Suprapubic skin (tissue), 4 donors: Measurements from ENCODE around the gene SIL1. TPM values are rescaled to one million over a fixed set of nuclear protein-coding genes. Genes with fewer than 3 reads are reported as not detected.
"Not testable (repeated sequence)": the region's sequence is repeated elsewhere in the genome, so short reads cannot be mapped to it uniquely, and the experiment has no call there.

Experiments
- DNase-seq, 2 donors: peaks; one replicate each; pipeline ENCODE4 v3.0.0-alpha.2; 2019; ENCODE audit warnings: low spot score in 2 of 2
- H3K27ac ChIP-seq: fragments of 200-600 bp; sonication (generic); one replicate; pipeline ENCODE4 v1.5.1; 2019
- H3K27me3 ChIP-seq: fragments of 200-600 bp; sonication (generic); one replicate; pipeline ENCODE4 v1.5.1; 2019
- H3K36me3 ChIP-seq: fragments of 200-600 bp; sonication (generic); one replicate; pipeline ENCODE4 v1.5.1; 2019
- H3K4me1 ChIP-seq: fragments of 200-600 bp; sonication (generic); one replicate; pipeline ENCODE4 v1.5.1; 2019
- H3K4me3 ChIP-seq: fragments of 200-600 bp; sonication (generic); one replicate; pipeline ENCODE4 v1.5.1; 2019; ENCODE audit warnings: mild to moderate bottlenecking
- H3K9me3 ChIP-seq: fragments of 200-600 bp; sonication (generic); one replicate; pipeline ENCODE4 v1.5.1; 2019
- EP300 ChIP-seq: sonication (generic); formaldehyde crosslinking; IDR thresholded peaks from one replicate; pipeline ENCODE4 v1.6.1; 2017; ENCODE audit warnings: antibody characterized with exemption
- POLR2A ChIP-seq, 2 donors: fragments of 450-650 bp; IDR thresholded peaks; one replicate each; pipeline ENCODE4 v1.6.1; 2017; ENCODE audit warnings: antibody characterized with exemption in 2 of 2, mild to moderate bottlenecking in 2 of 2, moderate library complexity in 2 of 2
- POLR2AphosphoS5 ChIP-seq, 3 donors: sonication (generic); formaldehyde crosslinking; IDR thresholded peaks; one replicate each; pipeline ENCODE4 v1.6.1; 2017; ENCODE audit warnings: antibody characterized with exemption in 3 of 3
- WGBS: methylation state at CpG from one replicate; pipeline ENCODE4 v1.1.5; 2018; 5-methylcytosine and 5-hydroxymethylcytosine counted together
- total RNA-seq, 4 donors: library from RNA; depleted of rRNA; stranded (reverse); fragments of >200 nt; gene quantifications; one replicate each; pipeline ENCODE4 v1.1.0, GENCODE V29; 2016
- TF ChIP-seq, protein P1 (sequence below), 2 donors: fragments of 200-600 bp in 1 of 2; fragments of 450-650 bp in 1 of 2; sonication (generic) in 1 of 2; IDR thresholded peaks; one replicate each; pipeline ENCODE4 v1.5.1; 2016 to 2019; ENCODE audit warnings: antibody characterized with exemption in 2 of 2, mild to moderate bottlenecking in 1 of 2, moderate library complexity in 1 of 2

The SIL1 gene
- total RNA-seq, 4 donors from 2014 or later = 38.5 to 54.6 (median 41.7) TPM

DNA sequence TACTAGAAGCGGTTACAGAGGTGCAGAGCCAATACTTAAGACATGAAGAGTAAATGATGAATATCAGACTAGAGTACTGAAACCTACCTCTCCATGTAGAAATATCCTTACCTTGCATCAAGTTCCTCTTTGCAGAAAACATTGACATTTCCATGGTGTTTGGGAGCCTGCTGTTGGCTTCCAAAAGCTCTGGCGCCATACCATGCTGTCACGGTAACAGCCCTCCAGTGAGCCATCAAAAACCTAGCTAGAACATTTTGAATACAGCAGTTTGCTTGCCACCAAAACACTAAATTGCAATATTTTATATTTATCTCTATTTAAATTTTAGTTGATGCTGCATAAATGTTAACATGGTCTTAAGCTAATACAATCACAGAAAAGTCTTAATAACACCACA lies 179.0 kb downstream of the SIL1 start:
- Histone ChIP-seq H3K36me3 (peaks cover 24% of the 10 kb centered on the region), H3K27ac (no peak overlapping the region), H3K9me3 (no peaks in the 10 kb centered on the region), H3K4me1 (peaks cover 21% of the 10 kb centered on the region), H3K4me3 (no peak overlapping the region), H3K27me3 (no peaks in the 10 kb centered on the region)
- WGBS = 97% methylated on average over 3 of the region's 3 CpGs
- TF ChIP-seq POLR2A (IDR thresholded peaks at IDR 0.05) = no peak
- TF ChIP-seq, protein P1, sequence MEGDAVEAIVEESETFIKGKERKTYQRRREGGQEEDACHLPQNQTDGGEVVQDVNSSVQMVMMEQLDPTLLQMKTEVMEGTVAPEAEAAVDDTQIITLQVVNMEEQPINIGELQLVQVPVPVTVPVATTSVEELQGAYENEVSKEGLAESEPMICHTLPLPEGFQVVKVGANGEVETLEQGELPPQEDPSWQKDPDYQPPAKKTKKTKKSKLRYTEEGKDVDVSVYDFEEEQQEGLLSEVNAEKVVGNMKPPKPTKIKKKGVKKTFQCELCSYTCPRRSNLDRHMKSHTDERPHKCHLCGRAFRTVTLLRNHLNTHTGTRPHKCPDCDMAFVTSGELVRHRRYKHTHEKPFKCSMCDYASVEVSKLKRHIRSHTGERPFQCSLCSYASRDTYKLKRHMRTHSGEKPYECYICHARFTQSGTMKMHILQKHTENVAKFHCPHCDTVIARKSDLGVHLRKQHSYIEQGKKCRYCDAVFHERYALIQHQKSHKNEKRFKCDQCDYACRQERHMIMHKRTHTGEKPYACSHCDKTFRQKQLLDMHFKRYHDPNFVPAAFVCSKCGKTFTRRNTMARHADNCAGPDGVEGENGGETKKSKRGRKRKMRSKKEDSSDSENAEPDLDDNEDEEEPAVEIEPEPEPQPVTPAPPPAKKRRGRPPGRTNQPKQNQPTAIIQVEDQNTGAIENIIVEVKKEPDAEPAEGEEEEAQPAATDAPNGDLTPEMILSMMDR (IDR thresholded peaks at IDR 0.05) = no peak
- TF ChIP-seq EP300 = no peak
- TF ChIP-seq POLR2AphosphoS5 (IDR thresholded peaks at IDR 0.05) = no peak
- no peak for DNase-seq

GRCh38 chr5:139017624-139018023 lies 180.5 kb downstream of the SIL1 start:
- TF ChIP-seq, protein P1 (IDR thresholded peaks at IDR 0.05) = no peak
- TF ChIP-seq EP300 = no peak
- no peak for TF ChIP-seq POLR2AphosphoS5 (IDR thresholded peaks at IDR 0.05)
- TF ChIP-seq POLR2A (IDR thresholded peaks at IDR 0.05) = no peak
- DNase-seq = no peak
- H3K27ac ChIP-seq = no peak overlapping the region
- H3K4me1 ChIP-seq = peaks cover 9% of the 10 kb centered on the region
- no peaks in the 10 kb centered on the region for H3K27me3 ChIP-seq
- no peaks in the 10 kb centered on the region for H3K9me3 ChIP-seq
- 94% methylated on average over 5 of the region's 5 CpGs for WGBS
- H3K36me3 ChIP-seq = peaks cover 24% of the 10 kb centered on the region
- H3K4me3 ChIP-seq = no peak overlapping the region

DNA sequence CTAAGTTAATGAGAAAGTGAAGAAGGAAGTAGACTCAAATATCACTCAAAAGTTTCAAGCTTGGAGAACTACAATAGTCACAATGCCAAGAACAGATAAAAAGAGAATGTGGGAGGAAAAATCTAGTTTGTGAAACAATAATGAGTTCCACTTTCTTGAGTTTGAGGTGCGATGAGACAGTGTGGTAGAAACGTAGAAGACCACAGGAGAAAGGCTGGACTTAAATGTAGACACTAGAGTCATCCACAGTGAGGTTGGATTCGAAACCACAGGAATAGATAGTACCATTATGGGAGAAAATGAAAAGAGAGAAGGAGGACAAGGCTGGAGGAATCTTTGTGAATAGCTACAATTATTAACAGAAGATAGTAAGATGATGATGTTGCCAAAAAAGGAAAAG lies 182.0 kb downstream of the SIL1 start:
- Histone ChIP-seq H3K4me3 (no peak overlapping the region), H3K27ac (no peak overlapping the region), H3K9me3 (no peaks in the 10 kb centered on the region), H3K36me3 (peaks cover 24% of the 10 kb centered on the region), H3K4me1 (no peaks in the 10 kb centered on the region), H3K27me3 (no peaks in the 10 kb centered on the region)
- WGBS = 91% methylated on average over 3 of the region's 3 CpGs
- DNase-seq = no peak
- TF ChIP-seq, protein P1 (IDR thresholded peaks at IDR 0.05) = no peak
- no peak for TF ChIP-seq POLR2A (IDR thresholded peaks at IDR 0.05)
- no peak for TF ChIP-seq EP300
- no peak for TF ChIP-seq POLR2AphosphoS5 (IDR thresholded peaks at IDR 0.05)

- peaks cover 9% of the 10 kb centered on the region for H3K36me3 ChIP-seq
- H3K27me3 ChIP-seq = no peaks in the 10 kb centered on the region
- no peak for DNase-seq
- H3K27ac ChIP-seq = no peak overlapping the region
- WGBS = 89% methylated on average over 4 of the region's 4 CpGs
- no peaks in the 10 kb centered on the region for H3K4me1 ChIP-seq
- H3K4me3 ChIP-seq = no peak overlapping the region
- TF ChIP-seq POLR2A (IDR thresholded peaks at IDR 0.05) = no peak
- TF ChIP-seq POLR2AphosphoS5 (IDR thresholded peaks at IDR 0.05) = no peak
- TF ChIP-seq, protein P1 (IDR thresholded peaks at IDR 0.05) = no peak
- TF ChIP-seq EP300 = no peak
- no peaks in the 10 kb centered on the region for H3K9me3 ChIP-seq
These were observed 183.4 kb downstream of the SIL1 start for GRCh38 chr5:139014726-139015125.

GRCh38 chr5:139012176-139012575 lies 186.0 kb downstream of the SIL1 start:
- no peak for DNase-seq
- no peaks in the 10 kb centered on the region for H3K36me3 ChIP-seq
- no peak overlapping the region for H3K4me3 ChIP-seq
- no peaks in the 10 kb centered on the region for H3K27me3 ChIP-seq
- H3K9me3 ChIP-seq = no peaks in the 10 kb centered on the region
- H3K4me1 ChIP-seq = no peaks in the 10 kb centered on the region
- no peak overlapping the region for H3K27ac ChIP-seq
- TF ChIP-seq EP300 = no peak
- TF ChIP-seq, protein P1 (IDR thresholded peaks at IDR 0.05) = no peak
- no peak for TF ChIP-seq POLR2AphosphoS5 (IDR thresholded peaks at IDR 0.05)
- TF ChIP-seq POLR2A (IDR thresholded peaks at IDR 0.05) = no peak
- 89% methylated on average over 4 of the region's 4 CpGs for WGBS

DNA sequence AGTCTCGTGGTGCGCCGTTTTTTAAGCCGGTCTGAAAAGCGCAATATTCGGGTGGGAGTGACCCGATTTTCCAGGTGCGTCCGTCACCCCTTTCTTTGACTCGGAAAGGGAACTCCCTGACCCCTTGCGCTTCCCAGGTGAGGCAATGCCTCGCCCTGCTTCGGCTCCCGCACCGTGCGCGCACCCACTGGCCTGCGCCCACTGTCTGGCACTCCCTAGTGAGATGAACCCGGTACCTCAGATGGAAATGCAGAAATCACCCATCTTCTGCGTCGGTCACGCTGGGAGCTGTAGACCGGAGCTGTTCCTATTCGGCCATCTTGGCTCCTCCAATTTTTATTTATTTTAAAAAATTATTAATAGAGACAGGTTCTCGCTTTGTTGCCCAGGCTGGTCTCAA lies 187.0 kb downstream of the SIL1 start:
- 72% methylated on average over 14 of the region's 25 CpGs for WGBS
- Histone ChIP-seq H3K27ac (peak overlapping the region; percentile 38), H3K4me3 (peak overlapping the region; percentile 40)

More for the DNA sequence above, 187.0 kb downstream of the SIL1 start:
- not testable (repeated sequence) for H3K27me3 ChIP-seq, DNase-seq, H3K36me3 ChIP-seq, H3K4me1 ChIP-seq, H3K9me3 ChIP-seq
